Measurements from ENCODE around the gene MOV10.

Gene MOV10

DNA sequence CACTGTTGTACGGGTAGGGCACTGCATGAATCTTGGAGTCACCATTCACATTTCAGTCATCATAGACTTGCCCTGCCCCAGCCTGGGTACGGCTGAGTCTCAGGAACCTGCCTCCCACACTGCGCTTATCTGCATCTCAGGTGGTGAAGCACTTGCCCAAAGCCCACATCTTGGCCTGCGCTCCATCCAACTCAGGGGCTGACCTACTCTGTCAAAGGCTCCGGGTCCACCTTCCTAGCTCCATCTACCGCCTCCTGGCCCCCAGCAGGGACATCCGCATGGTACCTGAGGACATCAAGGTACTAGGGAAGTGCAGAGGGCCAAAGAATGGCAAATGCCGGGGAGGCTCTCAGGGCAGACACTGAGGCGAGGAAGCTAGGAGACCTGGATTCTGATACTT, 20.8 kb downstream of the MOV10 start:
- H3K27me3 ChIP-seq (ENCODE audit: insufficient read depth, low read length, poor library complexity), result no peaks in the 10 kb centered on the region
- H3K9ac ChIP-seq (ENCODE audit: low read depth, low read length), result no peak overlapping the region
- no peak overlapping the region for H3K27ac ChIP-seq (ENCODE audit: low read length)
- DNase-seq (no peak), ATAC-seq (ENCODE audit: insufficient read depth, low read depth) (no peak)
- TF ChIP-seq EZH2 (IDR thresholded peaks at IDR 0.05; ENCODE audit: borderline replicate concordance, low read depth, low read length, severe bottlenecking), result no peak
- TF ChIP-seq, protein P1, sequence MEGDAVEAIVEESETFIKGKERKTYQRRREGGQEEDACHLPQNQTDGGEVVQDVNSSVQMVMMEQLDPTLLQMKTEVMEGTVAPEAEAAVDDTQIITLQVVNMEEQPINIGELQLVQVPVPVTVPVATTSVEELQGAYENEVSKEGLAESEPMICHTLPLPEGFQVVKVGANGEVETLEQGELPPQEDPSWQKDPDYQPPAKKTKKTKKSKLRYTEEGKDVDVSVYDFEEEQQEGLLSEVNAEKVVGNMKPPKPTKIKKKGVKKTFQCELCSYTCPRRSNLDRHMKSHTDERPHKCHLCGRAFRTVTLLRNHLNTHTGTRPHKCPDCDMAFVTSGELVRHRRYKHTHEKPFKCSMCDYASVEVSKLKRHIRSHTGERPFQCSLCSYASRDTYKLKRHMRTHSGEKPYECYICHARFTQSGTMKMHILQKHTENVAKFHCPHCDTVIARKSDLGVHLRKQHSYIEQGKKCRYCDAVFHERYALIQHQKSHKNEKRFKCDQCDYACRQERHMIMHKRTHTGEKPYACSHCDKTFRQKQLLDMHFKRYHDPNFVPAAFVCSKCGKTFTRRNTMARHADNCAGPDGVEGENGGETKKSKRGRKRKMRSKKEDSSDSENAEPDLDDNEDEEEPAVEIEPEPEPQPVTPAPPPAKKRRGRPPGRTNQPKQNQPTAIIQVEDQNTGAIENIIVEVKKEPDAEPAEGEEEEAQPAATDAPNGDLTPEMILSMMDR (IDR thresholded peaks at IDR 0.05; ENCODE audit: borderline replicate concordance, extremely low read depth, low read length, poor library complexity, severe bottlenecking), result no peak
- H3K9me3 ChIP-seq (ENCODE audit: insufficient read depth, low read length, severe bottlenecking), result no peaks in the 10 kb centered on the region
- no peak overlapping the region for H3K4me3 ChIP-seq (ENCODE audit: low read depth in 1 of 2, low read length in 2 of 2)
- H3K36me3 ChIP-seq (ENCODE audit: insufficient read depth, low read length), result peaks cover 90% of the 10 kb centered on the region
- H3K4me1 ChIP-seq (ENCODE audit: insufficient read depth, low read length), result peaks cover under 1% of the 10 kb centered on the region; the same call in 1 of the 2 replicates
- H3K79me2 ChIP-seq (ENCODE audit: insufficient read depth, low read length), result no peaks in the 10 kb centered on the region
- H4K20me1 ChIP-seq (ENCODE audit: insufficient read depth, low read length), result no peaks in the 10 kb centered on the region; the same call in 1 of the 2 replicates
- H2AFZ ChIP-seq (ENCODE audit: low read depth, low read length), result no peak overlapping the region
- no peak overlapping the region for H3K4me2 ChIP-seq (ENCODE audit: insufficient read depth, low read length)

- Histone ChIP-seq H4K20me1 (ENCODE audit: insufficient read depth, low read length) (no peaks in the 10 kb centered on the region; the same call in 1 of the 2 replicates), H3K9me3 (ENCODE audit: insufficient read depth, low read length, severe bottlenecking) (no peaks in the 10 kb centered on the region), H3K4me1 (ENCODE audit: insufficient read depth, low read length) (peaks cover 7% of the 10 kb centered on the region), H3K27me3 (ENCODE audit: insufficient read depth, low read length, poor library complexity) (no peaks in the 10 kb centered on the region), H3K4me3 (ENCODE audit: low read depth in 1 of 2, low read length in 2 of 2) (no peak overlapping the region), H3K4me2 (ENCODE audit: insufficient read depth, low read length) (no peak overlapping the region), H2AFZ (ENCODE audit: low read depth, low read length) (no peak overlapping the region), H3K27ac (ENCODE audit: low read length) (no peak overlapping the region), H3K36me3 (ENCODE audit: insufficient read depth, low read length) (peaks cover 92% of the 10 kb centered on the region), H3K9ac (ENCODE audit: low read depth, low read length) (no peak overlapping the region), H3K79me2 (ENCODE audit: insufficient read depth, low read length) (no peaks in the 10 kb centered on the region)
- ATAC-seq (ENCODE audit: insufficient read depth, low read depth) (no peak), DNase-seq (no peak)
- TF ChIP-seq, protein P1 (IDR thresholded peaks at IDR 0.05; ENCODE audit: borderline replicate concordance, extremely low read depth, low read length, poor library complexity, severe bottlenecking), result no peak
- TF ChIP-seq EZH2 (IDR thresholded peaks at IDR 0.05; ENCODE audit: borderline replicate concordance, low read depth, low read length, severe bottlenecking), result no peak
These were observed 22.3 kb downstream of the MOV10 start for GRCh38 chr1:112696578-112697314.

GRCh38 chr1:112697781-112698201, 23.3 kb downstream of the MOV10 start:
- Histone ChIP-seq H2AFZ (ENCODE audit: low read depth, low read length) (no peak overlapping the region), H3K9ac (ENCODE audit: low read depth, low read length) (no peak overlapping the region), H3K4me1 (ENCODE audit: insufficient read depth, low read length) (peaks cover 15% of the 10 kb centered on the region), H3K27ac (ENCODE audit: low read length) (no peak overlapping the region), H3K27me3 (ENCODE audit: insufficient read depth, low read length, poor library complexity) (no peaks in the 10 kb centered on the region), H3K4me2 (ENCODE audit: insufficient read depth, low read length) (no peak overlapping the region), H3K9me3 (ENCODE audit: insufficient read depth, low read length, severe bottlenecking) (no peaks in the 10 kb centered on the region), H3K79me2 (ENCODE audit: insufficient read depth, low read length) (no peaks in the 10 kb centered on the region), H3K36me3 (ENCODE audit: insufficient read depth, low read length) (peaks cover 89% of the 10 kb centered on the region), H3K4me3 (ENCODE audit: low read depth in 1 of 2, low read length in 2 of 2) (no peak overlapping the region), H4K20me1 (ENCODE audit: insufficient read depth, low read length) (no peaks in the 10 kb centered on the region; the same call in 1 of the 2 replicates)
- no peak for ATAC-seq (ENCODE audit: insufficient read depth, low read depth)
- TF ChIP-seq, protein P1 (IDR thresholded peaks at IDR 0.05; ENCODE audit: borderline replicate concordance, extremely low read depth, low read length, poor library complexity, severe bottlenecking), result no peak
- TF ChIP-seq EZH2 (IDR thresholded peaks at IDR 0.05; ENCODE audit: borderline replicate concordance, low read depth, low read length, severe bottlenecking), result no peak
- DNase-seq, result no peak

Data from DND-41 (cell line).